HL-60 (cell line): ENCODE data around the gene COTL1.
A peak's percentile ranks its signal among the peaks of the same experiment; 100 is the strongest.

Source experiments
- DNase-seq, 2 experiments: peaks; one replicate each; pipeline ENCODE4 v3.0.0-alpha.2; 2010 to 2020; ENCODE audit warnings: low read depth in 1 of 2, low spot score in 1 of 2
- H3K27ac ChIP-seq: fragments of 250-450 bp; sonication (Bioruptor Pico); replicated peaks from 2 replicates; pipeline ENCODE4 v1.5.1; 2020; ENCODE audit warnings: mild to moderate bottlenecking, moderate library complexity
- H3K27me3 ChIP-seq: fragments of 250-450 bp; sonication (Bioruptor Pico); 2 replicates; pipeline ENCODE4 v1.5.1; 2021; ENCODE audit warnings: mild to moderate bottlenecking, moderate library complexity; ENCODE audit not compliant: insufficient read depth, poor library complexity, severe bottlenecking
- H3K4me3 ChIP-seq: replicated peaks from 2 replicates; pipeline ENCODE4 v1.5.1; 2011; ENCODE audit warnings: mild to moderate bottlenecking, control low read depth, low read length; ENCODE audit not compliant: insufficient read depth
- GABPA ChIP-seq: IDR thresholded peaks from 2 replicates; pipeline ENCODE4 v1.6.1; 2012; ENCODE audit warnings: low read depth
- POLR2AphosphoS5 ChIP-seq: IDR thresholded peaks from 2 replicates; pipeline ENCODE4 v1.6.1; 2012; ENCODE audit warnings: low read depth
- REST ChIP-seq: IDR thresholded peaks from 2 replicates; pipeline ENCODE4 v1.6.1; 2012; ENCODE audit warnings: low read depth; ENCODE audit not compliant: insufficient replicate concordance
- SPI1 ChIP-seq: IDR thresholded peaks from 2 replicates; pipeline ENCODE4 v1.6.1; 2012; ENCODE audit warnings: low read depth, mild to moderate bottlenecking, borderline replicate concordance
- TF ChIP-seq, protein P1 (sequence below): IDR thresholded peaks from one replicate; pipeline ENCODE4 v1.5.1; 2011; ENCODE audit warnings: low read length, control low read depth, inconsistent platforms; ENCODE audit not compliant: insufficient read depth

COTL1 gene

DNA sequence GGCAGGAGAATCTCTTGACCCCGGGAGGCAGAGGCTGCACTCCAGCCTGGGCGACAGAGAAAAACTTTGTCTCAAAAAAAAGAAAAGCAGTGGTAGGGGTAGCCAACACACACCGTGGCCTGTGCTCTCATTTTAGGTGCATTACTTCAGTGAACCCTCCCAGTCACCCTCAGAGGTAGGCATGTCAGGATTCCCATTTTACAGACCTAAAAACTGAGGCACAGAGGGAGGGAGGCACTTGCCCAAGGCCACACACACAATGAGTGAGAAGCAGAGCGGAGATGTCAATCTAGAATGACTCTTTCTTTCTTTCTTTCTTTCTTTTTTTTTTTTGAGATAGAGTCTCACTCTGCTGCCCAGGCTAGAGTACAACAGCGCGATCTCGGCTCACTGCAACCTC, 5.2 kb downstream of the COTL1 start:
- H3K27me3 ChIP-seq, result no peaks in the 10 kb centered on the region
- DNase-seq, result peak in 1 of 2 experiments; percentile 25
- no peak overlapping the region for H3K27ac ChIP-seq
- H3K4me3 ChIP-seq, result no peak overlapping the region
- TF ChIP-seq REST, result no peak
- TF ChIP-seq SPI1, result no peak
- TF ChIP-seq GABPA, result no peak
- no peak for TF ChIP-seq POLR2AphosphoS5
- TF ChIP-seq, protein P1, sequence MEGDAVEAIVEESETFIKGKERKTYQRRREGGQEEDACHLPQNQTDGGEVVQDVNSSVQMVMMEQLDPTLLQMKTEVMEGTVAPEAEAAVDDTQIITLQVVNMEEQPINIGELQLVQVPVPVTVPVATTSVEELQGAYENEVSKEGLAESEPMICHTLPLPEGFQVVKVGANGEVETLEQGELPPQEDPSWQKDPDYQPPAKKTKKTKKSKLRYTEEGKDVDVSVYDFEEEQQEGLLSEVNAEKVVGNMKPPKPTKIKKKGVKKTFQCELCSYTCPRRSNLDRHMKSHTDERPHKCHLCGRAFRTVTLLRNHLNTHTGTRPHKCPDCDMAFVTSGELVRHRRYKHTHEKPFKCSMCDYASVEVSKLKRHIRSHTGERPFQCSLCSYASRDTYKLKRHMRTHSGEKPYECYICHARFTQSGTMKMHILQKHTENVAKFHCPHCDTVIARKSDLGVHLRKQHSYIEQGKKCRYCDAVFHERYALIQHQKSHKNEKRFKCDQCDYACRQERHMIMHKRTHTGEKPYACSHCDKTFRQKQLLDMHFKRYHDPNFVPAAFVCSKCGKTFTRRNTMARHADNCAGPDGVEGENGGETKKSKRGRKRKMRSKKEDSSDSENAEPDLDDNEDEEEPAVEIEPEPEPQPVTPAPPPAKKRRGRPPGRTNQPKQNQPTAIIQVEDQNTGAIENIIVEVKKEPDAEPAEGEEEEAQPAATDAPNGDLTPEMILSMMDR, result no peak

DNA sequence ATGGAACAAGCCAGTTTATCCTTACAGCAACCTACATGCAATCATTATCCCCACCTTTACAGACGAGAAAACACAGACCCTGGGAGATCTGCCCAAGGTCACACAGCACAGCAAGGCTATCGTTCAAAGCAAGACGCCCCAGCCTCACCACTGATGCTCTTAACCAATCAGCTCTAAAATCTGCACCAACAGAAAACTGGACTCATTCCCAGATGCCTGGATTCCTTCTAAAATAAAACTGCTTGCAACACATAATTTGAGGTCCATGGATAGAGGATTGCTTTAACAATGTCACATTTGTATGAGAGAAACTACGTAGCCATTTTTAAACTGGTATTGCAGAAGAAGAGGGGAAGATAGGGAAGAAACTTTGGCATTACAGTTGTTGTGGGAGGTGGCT, 6.8 kb downstream of the COTL1 start:
- TF ChIP-seq POLR2AphosphoS5 (no peak), REST (no peak), GABPA (no peak), SPI1 (no peak)
- TF ChIP-seq, protein P1, result no peak
- Histone ChIP-seq H3K4me3 (no peak overlapping the region), H3K27ac (no peak overlapping the region; the same call in 1 of the 2 replicates), H3K27me3 (no peaks in the 10 kb centered on the region)
- DNase-seq, result peak in 1 of 2 experiments; percentile 34

- peak in 1 of 2 experiments; percentile 54 for DNase-seq
- Histone ChIP-seq H3K4me3 (no peak overlapping the region), H3K27me3 (no peaks in the 10 kb centered on the region), H3K27ac (peak overlapping the region; percentile 25; the same call in 1 of the 2 replicates)
- TF ChIP-seq GABPA (no peak), REST (no peak), SPI1 (no peak), POLR2AphosphoS5 (no peak)
- TF ChIP-seq, protein P1, result no peak
Measured at GRCh38 chr16:84610376-84610775, 7.5 kb downstream of the COTL1 start.
